GM10266 (cell line): ENCODE results near the gene LMNTD1.
"Not testable (repeated sequence)": the region's sequence is repeated elsewhere in the genome, so short reads cannot be mapped to it uniquely, and the experiment has no call there.

Source experiments
- DNase-seq: peaks from one replicate; pipeline ENCODE4 v3.0.0; 2012; ENCODE audit errors: extremely low spot score
- CTCF ChIP-seq: IDR thresholded peaks from 2 replicates; pipeline ENCODE4 v1.5.1; 2012; ENCODE audit warnings: mild to moderate bottlenecking, low read depth; ENCODE audit not compliant: control insufficient read depth, insufficient read depth; ENCODE audit errors: missing control alignments

Gene LMNTD1, protein sequence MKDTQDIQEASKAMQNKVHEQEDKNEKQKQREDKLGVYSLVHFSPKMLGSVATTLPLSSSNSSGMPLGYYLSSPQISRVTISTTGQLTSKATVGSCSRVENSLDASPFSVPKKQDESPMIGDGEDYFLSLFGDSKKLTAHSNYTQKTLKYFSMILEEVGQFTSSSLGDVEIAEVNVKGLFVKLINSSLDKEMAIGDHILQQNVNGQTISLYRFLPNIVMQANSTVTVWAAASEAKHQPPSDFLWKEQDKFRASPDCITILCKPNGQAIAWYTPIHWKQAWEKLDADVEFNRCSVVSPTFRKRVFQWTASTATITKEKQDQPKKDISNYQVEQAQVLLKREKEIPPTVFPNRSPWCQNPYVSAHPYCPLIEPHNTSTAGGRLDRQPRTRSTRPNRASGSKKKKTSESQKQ

DNA sequence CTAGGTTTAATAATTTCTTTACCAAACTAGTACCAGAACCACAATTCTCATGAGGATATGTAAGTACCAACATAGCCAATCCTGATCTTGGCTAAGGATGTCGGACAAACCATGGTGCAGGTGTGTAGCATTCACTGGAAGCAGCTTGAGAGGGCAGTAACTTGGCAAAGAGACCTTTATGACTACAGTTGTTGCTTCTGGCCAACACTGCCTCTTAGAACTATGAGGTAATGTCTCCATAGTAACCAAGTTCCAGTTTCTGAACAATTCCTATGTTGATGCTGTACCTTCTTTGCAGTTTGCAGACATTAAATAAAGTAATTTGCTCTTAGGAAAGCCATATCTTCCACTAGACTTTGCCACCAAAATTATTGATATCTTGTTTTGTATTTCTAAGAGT, at the start of gene LMNTD1:
Gene LMNTD1 (minus strand): TSS at position 186 of the 400 bp plus-strand sequence. CDS start 324 bp downstream, outside the sequence.
- DNase-seq = no peak
- no peak for TF ChIP-seq CTCF

DNA sequence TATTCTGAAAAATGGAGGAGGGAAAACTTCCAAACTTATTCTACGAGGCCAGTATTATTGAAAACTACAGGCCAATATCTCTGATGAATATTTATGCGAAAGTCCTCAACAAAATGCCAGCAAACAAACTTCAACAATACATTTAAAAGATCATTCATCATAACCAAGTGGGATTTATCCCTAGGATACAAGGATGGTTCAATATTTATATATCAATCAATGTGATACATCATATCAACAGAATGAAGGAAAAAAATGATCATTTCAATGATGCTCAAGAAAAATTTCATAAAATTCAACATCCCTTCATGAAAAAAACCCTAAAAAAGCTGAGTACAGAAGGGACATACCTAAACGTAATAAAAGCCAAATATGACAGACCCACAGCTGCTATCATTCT, 45.9 kb upstream of the LMNTD1 start:
- no peak for TF ChIP-seq CTCF
- DNase-seq = no peak

DNA sequence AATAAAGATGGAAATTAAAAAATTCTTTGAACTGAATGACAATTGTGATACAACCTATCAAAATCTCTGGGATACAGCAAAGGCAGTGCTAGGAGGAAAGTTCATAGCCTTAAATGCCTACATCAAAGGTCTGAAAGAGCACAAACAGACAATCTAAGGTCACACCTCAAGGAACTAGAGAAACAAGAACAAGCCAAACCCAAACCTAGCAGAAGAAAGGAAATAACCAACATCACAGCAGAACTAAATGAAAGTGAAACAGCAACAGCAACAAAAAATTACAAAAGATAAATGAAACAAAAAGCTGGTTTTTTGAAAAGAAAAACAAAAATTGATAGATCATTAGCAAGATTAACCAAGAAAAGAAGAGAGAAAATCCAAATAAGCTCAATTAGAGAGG, 42.4 kb upstream of the LMNTD1 start:
- not testable (repeated sequence) for DNase-seq

GRCh38 chr12:25594376-25594775, 41.3 kb upstream of the LMNTD1 start:
- TF ChIP-seq CTCF = no peak
- DNase-seq = no peak

DNA sequence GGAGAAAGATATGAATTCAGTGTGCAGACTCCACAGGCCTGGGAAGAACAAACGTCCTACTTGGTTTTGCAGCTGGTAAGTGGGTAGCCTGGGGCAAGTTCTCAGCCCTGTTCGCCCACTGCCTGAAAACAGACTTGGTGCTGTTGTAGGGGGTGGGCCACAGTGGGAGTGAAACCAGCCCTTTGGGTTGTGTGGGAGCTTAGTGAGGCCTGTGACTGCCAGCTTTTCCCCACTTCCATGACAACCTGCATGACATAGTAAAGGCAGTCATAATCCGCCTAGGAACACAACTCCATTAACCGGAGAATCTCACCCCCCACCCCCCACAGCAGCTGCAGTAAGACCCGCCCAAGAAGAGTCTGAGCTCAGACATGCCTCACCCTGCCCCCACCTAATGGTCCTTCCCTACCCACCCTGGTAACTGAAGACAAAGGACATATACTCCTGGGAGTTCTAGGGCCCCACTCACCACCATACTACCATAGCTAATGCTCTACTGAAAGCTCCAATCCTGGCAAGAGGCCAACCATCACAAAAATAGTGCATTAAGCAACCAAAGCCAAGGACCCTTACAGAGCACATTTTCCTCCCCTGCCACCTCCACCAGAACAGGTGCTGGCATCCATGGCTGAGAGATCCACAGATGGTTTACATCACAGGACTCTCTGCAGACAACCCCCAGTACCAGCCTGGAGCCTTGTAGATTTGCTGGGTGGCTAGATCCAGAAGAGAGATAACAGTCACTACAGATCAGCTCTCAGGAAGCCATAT, 39.8 kb upstream of the LMNTD1 start:
- DNase-seq = no peak
- no peak for TF ChIP-seq CTCF

DNA sequence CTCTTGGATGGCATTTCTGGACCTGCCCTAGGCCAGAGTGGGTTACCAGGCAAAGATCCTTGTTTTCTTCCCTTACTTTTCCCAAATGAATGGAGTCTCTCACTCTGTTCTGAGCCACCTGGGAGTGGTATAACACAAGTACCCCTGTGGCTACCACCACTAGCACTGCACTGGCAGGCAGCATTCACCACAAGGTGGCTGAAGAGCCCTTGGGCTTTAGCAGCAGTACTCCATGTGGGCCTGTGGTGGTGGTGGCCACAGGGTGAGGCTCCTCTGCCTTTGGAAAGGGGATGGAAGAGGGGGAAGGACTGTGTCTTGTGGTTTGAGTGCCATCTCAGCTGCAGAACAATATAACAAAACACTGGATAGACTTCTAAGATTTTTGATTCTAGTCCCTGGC, 38.1 kb upstream of the LMNTD1 start:
- no peak for DNase-seq
- no peak for TF ChIP-seq CTCF

- DNase-seq = no peak
- no peak for TF ChIP-seq CTCF
Measured at GRCh38 chr12:25590011-25590721, 37.1 kb upstream of the LMNTD1 start.
